ELF-1 (cell line): ENCODE measurements around the gene CTIF.

ENCODE experiments used
- DNase-seq: peaks from one replicate; pipeline ENCODE4 v3.0.0-alpha.2; 2016; ENCODE audit warnings: low read depth, low spot score

Gene CTIF

GRCh38 chr18:48728204-48728833 is 189.5 kb downstream of the CTIF start:
- DNase-seq, result no peak

- peak; percentile 34 for DNase-seq
Observed at GRCh38 chr18:48729404-48729803, 190.6 kb downstream of the CTIF start.

DNA sequence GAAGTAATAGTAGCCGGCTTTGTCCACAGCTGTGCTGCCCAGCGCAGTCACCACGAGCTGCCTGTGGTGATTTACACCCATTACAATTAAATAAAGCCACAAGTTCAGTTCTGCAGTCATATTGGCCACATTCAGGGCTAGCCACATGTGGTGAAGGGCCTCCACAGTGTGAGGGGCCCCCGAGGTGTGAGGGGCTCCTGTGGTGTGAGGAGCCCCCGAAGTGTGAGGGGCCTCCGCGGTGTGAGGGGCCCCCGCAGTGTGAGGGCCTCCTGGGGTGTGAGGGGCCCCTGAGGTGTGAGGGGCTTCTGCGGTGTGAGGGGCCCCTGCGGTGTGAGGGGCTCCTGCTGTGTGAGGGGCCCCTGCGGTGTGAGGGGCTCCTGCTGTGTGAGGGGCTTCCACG is 191.2 kb downstream of the CTIF start:
- no peak for DNase-seq

DNA sequence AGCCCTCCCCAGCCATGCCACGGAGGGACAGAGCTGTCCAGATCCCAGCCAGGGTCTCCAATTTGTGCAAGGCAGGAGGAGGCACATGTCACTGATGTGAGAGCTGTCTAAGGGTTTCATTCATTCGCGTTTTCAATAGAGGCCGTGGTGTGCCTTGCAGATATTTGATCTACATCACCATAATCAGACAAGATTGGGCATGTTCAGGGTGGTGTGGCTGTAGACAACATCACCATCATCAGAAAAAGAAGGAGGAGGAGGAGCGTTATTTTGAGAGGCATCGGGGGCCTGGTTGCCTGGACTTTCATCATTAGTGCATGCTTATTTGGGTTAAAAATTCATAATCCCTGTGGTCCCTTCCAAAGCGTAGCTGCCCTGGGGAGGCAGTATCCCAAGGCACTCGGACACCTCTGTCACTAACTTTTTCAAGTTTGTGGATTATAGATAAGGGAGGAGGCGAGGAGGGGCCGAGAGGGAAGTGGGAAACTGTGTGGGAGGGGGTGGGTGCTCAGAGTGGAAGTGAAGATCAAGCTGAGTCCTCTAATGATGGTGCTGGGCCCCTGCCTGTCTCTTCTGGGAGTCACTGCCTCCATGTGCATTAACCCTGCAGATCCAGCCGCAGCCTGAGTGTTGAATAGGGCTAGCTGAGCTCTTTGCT is 194.1 kb downstream of the CTIF start:
- no peak for DNase-seq

DNA sequence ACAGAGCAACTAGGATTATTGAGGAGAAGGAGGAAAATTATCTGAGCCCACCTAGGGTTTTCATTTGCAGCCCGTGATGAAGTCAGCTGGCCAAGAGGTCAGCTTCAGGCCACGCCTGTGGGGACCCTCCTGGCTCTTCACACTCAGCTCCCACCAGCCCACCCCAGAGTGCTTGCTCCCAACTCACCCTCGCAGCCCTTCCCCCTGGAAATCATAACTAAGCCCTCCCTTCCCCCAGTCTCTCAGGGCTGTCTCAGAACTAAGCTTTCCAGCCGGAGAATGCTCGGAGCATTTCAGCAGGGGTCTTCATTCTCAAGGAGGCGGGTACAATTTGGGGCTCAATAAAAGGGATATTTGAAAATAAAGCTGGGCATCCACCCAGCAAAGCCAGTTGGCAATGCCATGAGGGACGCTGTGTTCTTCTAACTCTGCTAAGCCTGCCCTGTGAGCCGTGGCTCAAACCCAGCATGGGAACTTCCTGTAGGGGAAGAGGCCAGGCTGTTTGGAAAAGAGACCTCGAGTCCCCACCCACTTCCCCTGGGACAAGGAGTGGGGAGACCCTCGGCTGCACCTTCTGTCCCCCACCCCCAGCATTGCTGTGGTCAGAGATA is 194.9 kb downstream of the CTIF start:
- DNase-seq, result no peak

DNA sequence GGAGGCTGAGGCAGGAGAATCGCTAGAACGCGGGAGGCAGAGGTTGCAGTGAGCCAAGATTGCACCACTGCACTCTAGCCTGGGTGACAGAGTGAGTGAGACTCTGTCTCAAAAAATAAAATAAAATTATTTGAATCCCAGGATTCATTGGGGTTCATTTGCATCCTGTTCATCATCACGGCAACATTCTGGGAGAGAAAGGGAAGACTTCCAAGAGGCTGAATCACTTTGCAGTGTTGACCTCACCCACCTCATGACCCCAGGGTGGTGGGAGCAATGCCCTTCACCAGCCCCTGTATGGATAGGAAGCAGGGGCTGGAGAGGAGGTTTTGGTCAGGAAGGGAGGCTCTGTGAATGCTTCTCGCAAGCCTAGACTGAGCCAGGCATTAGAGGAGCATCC is 195.6 kb downstream of the CTIF start:
- DNase-seq, result no peak

- peak; percentile 43 for DNase-seq
Observed at GRCh38 chr18:48735080-48735676, 196.3 kb downstream of the CTIF start.

- no peak for DNase-seq
Observed at GRCh38 chr18:48735681-48736255, 196.9 kb downstream of the CTIF start.

- DNase-seq, result no peak
Observed at GRCh38 chr18:48736321-48737260, 197.8 kb downstream of the CTIF start.

GRCh38 chr18:48739266-48740067 is 200.6 kb downstream of the CTIF start:
- no peak for DNase-seq

GRCh38 chr18:48740068-48740440 is 201.2 kb downstream of the CTIF start:
- no peak for DNase-seq

DNA sequence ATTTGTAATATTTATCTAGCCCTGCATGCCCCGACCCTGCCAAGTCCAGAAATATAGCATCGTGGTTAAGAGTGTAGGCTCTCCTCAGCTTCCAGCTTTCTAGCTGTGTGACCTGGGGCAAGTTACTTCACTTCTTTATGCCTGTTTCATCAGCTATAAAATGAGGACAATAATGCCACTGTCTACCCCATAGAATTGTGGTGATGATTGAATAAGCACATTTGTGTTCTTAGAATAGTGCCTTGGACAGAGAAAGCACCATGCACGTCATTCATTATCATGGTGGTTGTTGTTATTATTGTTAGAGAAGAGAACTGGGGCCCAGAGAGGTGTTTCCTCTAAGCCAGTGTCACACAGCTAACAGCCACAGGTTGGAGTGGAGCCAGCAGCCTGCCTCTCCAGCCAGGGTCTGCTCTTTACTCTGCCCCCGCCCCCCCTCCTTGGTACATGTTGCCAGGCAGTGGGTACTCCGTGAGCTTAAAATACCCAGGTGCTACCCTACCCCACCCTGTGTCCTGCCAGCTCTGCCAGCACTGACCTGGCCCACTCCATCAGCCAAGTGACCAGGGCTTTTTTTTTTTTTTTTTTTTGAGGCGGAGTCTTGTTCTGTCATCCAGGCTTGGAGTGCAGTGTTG is 202.1 kb downstream of the CTIF start:
- no peak for DNase-seq

DNA sequence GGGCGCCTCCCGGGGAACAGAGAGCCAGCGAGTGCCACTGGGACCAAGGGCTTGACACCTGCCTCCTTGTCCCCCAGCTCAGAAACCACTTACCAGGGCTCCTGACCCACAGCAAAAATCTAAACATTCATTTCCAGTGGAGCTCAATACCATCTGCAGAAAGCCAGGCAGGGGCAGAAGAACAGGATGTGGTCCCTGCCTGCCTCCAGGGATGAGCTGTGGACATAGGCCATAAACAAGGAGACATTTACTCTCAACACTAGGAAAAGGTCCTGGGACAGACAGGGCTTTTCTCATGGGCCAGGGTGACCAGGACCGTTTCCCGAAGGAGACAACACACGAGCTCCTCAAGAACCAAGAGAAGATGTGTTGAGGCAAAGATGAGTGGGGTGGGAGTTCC is 203.0 kb downstream of the CTIF start:
- DNase-seq, result no peak

DNA sequence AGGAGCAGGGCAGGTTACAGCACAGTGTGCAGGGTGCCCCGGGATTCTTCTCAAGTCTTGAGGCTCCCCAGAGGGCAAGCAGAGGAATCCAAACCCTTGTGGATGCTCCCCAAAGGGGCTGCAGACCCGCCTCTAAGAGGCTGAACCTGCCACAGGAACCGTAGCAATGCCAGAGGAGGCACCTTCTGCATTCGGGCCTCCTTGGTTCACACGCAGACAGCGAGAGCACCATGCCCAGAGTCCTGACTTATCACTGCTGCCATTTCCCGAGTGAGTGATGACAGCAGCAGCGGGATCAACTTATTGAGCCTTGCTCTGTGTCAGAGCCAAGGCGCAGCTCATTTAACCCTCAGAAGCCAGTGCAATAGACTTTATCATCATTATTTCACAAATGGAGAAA is 203.5 kb downstream of the CTIF start:
- DNase-seq, result no peak

DNA sequence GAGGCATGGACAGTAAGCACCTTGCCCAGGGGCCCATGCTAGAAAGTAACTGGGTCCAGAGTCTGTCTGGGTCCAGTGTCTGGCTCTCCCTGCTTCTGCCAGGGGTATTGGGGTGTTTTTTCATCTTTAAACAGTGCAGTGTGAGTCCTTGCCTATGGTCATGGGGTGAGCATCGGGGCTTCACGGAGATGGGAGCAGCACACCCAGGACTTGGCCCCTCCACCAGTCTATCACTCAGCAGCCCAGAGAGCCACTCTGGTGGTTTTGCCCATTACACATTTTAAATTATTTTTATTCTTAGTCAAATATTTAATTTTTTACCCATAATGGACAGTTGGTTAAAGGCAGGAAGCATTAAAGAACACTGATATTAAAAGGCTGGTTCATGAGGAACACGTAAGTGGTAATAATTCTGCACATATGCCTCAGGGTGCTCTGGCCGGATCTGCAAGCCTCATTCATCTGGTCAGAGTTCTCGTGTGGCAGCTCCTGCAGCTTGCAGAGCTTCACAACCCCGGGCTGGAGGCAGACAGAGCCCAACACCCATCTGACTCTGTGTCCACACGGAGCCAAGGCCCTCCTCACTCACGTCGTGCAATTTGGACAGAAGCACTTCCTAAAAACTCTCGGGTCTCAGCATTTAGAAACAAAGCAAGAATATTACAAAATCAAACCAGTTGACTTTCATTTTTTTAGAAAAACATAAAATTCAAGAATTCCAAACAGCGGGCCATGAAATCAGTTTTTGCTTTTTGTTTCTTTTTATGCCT is 204.1 kb downstream of the CTIF start:
- DNase-seq, result no peak

DNA sequence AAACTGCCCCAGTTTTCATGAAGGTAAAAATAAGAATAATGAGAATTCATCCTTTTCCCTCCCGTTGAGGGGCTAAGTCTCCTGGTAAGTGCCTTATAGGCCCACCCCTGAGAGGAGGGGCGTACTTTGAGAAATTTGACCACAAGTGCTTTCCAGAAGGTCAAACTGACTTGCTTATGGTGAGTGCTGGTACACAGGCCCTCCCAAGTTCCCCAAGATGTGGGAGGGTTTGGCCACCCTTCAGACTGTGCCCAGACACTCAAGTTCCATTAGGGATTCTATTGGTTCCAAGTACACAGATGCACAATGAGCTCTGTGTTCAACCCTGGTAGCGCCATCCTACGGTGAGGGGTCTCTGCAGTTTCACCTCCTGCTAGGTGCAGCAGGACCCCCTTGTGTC is 205.1 kb downstream of the CTIF start:
- DNase-seq, result no peak

GRCh38 chr18:48745293-48745692 is 206.5 kb downstream of the CTIF start:
- no peak for DNase-seq

GRCh38 chr18:48749768-48750167 is 210.9 kb downstream of the CTIF start:
- peak; percentile 21 for DNase-seq

DNA sequence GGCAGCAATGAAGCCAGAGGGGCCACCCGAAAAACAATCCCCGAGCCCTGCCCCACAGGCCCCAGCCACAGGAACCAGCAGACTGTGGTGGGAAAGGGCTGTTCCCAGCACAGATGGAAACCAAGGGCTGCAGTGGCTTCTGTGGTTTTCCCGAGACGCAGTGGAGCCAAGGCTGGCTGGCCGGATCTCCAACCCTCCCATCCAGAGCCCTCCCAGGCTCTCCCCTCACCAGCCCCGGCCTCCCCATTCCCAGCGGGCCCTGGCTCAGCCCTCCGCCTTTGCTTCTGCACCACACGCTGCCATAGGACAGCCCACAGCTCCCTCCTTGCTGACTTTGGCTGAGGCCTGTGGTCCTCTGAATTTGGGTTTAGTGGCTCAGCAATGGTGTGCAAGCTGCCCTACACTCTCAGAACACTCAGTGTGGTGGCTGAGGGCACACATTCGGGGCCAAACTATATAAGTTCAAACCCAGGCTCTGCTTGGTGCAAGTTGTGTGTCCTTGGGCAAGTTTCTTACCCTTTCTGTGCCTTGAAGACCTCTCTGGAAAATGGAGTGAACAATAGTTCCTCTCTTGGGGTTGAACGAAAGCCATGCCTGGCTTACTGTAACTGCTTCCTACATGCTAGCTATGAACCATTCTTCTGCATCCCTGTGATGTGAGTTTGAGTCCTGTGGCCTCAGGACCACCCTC is 211.8 kb downstream of the CTIF start:
- DNase-seq, result no peak
